SK-N-SH (cell line): Measurements from ENCODE around the gene GDF2. TPM values are rescaled to one million over a fixed set of nuclear protein-coding genes. Genes with fewer than 3 reads are reported as not detected.
A peak's percentile ranks its signal among the peaks of the same experiment; 100 is the strongest.

Experiments used
- CTCF ChIA-PET: fragments of 300-600, 350-600 bp; formaldehyde crosslinking; extraction: SDS; loops from one replicate; lab custom pipeline; 2021; lab: Yijun Ruan, JAX
- POLR2A ChIA-PET: fragments of 350-600 bp; sonication (Branson Sonifier 250); formaldehyde crosslinking; extraction: SDS; loops from one replicate; lab custom pipeline; 2020; ENCODE audit warnings: antibody characterized with exemption, inconsistent platforms; lab: Yijun Ruan, JAX
- DNase-seq: peaks from one replicate; pipeline ENCODE4 v3.0.0; 2012
- H2AFZ ChIP-seq: fragments of 200-600 bp; sonication (generic); 2 replicates; pipeline ENCODE4 v1.8.1; 2016; ENCODE audit warnings: antibody characterized with exemption, mild to moderate bottlenecking, low read depth
- H3F3A ChIP-seq: fragments of 200-600 bp; sonication (generic); replicated peaks from 2 replicates; pipeline ENCODE3; 2016; ENCODE audit warnings: antibody characterized with exemption, mild to moderate bottlenecking; ENCODE audit not compliant: insufficient read depth
- H3K27ac ChIP-seq, 2 experiments: fragments of 200-500 bp in 1 of 2; fragments of 200-600 bp in 1 of 2; sonication (Bioruptor generic) in 1 of 2; sonication (generic), shearing (Covaris generic) in 1 of 2; 2 replicates each; pipeline versions ENCODE4 v1.5.1 to v1.6.1; 2014 to 2016; ENCODE audit warnings: low read depth in 2 of 2, inconsistent platforms in 1 of 2, low read length in 1 of 2, mild to moderate bottlenecking in 1 of 2, mixed read lengths in 1 of 2
- H3K27me3 ChIP-seq: fragments of 200-600 bp; sonication (generic), shearing (Covaris generic); 2 replicates; pipeline ENCODE4 v1.6.1; 2016; ENCODE audit warnings: mixed run types; ENCODE audit not compliant: insufficient read depth
- H3K36me3 ChIP-seq, 2 experiments: fragments of 200-500 bp in 1 of 2; fragments of 200-600 bp in 1 of 2; sonication (Bioruptor generic) in 1 of 2; sonication (generic) in 1 of 2; replicated peaks in 1 of 2; 2 replicates each; pipeline versions ENCODE3 to v1.5.1; 2014 to 2016; ENCODE audit warnings: low read length in 1 of 2, mild to moderate bottlenecking in 1 of 2; ENCODE audit not compliant: insufficient read depth in 2 of 2, control insufficient read depth in 1 of 2
- H3K4me1 ChIP-seq, 2 experiments: fragments of 200-500 bp in 1 of 2; fragments of 200-600 bp in 1 of 2; sonication (Bioruptor generic) in 1 of 2; sonication (generic), shearing (Covaris generic) in 1 of 2; 2 replicates each; pipeline versions ENCODE4 v1.5.1 to v1.6.1; 2014 to 2016; ENCODE audit warnings: low read depth in 1 of 2, low read length in 1 of 2, mixed run types in 1 of 2; ENCODE audit not compliant: insufficient read depth in 2 of 2, control insufficient read depth in 1 of 2
- H3K4me2 ChIP-seq: fragments of 200-600 bp; sonication (generic), shearing (Covaris generic); 2 replicates; pipeline ENCODE4 v1.6.1; 2017; ENCODE audit warnings: mixed run types
- H3K4me3 ChIP-seq, 2 experiments: fragments of 200-500 bp in 1 of 2; fragments of 200-600 bp in 1 of 2; sonication (Bioruptor generic) in 1 of 2; sonication (generic), shearing (Covaris generic) in 1 of 2; 2 replicates each; pipeline versions ENCODE4 v1.5.1 to v1.8.1; 2014 to 2016; ENCODE audit warnings: low read depth in 2 of 2, inconsistent platforms in 1 of 2, low read length in 1 of 2, mild to moderate bottlenecking in 1 of 2, mixed read lengths in 1 of 2, moderate library complexity in 1 of 2
- H3K79me2 ChIP-seq: fragments of 200-600 bp; sonication (generic); 2 replicates; pipeline ENCODE4 v1.8.1; 2017; ENCODE audit warnings: mild to moderate bottlenecking; ENCODE audit not compliant: insufficient read depth
- H3K9ac ChIP-seq: fragments of 200-600 bp; sonication (generic); 2 replicates; pipeline ENCODE4 v1.6.1; 2017; ENCODE audit warnings: mixed run types
- H3K9me2 ChIP-seq: fragments of 200-600 bp; sonication (generic); 2 replicates; pipeline ENCODE4 v1.6.1; 2017; ENCODE audit warnings: mixed run types
- H3K9me3 ChIP-seq: fragments of 200-600 bp; sonication (generic); 2 replicates; pipeline ENCODE4 v1.6.1; 2017; ENCODE audit warnings: mixed run types, mild to moderate bottlenecking, moderate library complexity
- H4K20me1 ChIP-seq: fragments of 200-600 bp; sonication (generic); 2 replicates; pipeline ENCODE4 v1.6.1; 2017; ENCODE audit warnings: mild to moderate bottlenecking, mixed run types; ENCODE audit not compliant: insufficient read depth
- CHD2 ChIP-seq: fragments of 150-350 bp; IDR thresholded peaks from 2 replicates; pipeline ENCODE4 v1.6.1; 2018; ENCODE audit warnings: low read length; ENCODE audit not compliant: partially characterized antibody
- ELF1 ChIP-seq: IDR thresholded peaks from 2 replicates; pipeline ENCODE4 v1.4.0; 2012
- FOXJ3 ChIP-seq: sonication (generic); formaldehyde crosslinking; IDR thresholded peaks from 2 replicates; pipeline ENCODE4 v1.5.1; 2020; ENCODE audit warnings: mild to moderate bottlenecking, missing genetic modification reagents
- FOXM1 ChIP-seq: IDR thresholded peaks from 2 replicates; pipeline ENCODE4 v1.4.0; 2012; ENCODE audit warnings: low read depth, mild to moderate bottlenecking
- JUND ChIP-seq: IDR thresholded peaks from 2 replicates; pipeline ENCODE4 v1.4.0; 2012
- MEF2A ChIP-seq: IDR thresholded peaks from 2 replicates; pipeline ENCODE4 v1.4.0; 2012; ENCODE audit warnings: low read depth, borderline replicate concordance
- NFIC ChIP-seq: IDR thresholded peaks from 2 replicates; pipeline ENCODE4 v1.4.0; 2012; ENCODE audit warnings: borderline replicate concordance
- NRF1 ChIP-seq: IDR thresholded peaks from 2 replicates; pipeline ENCODE4 v1.6.1; 2012; ENCODE audit warnings: low read depth, mild to moderate bottlenecking, low read length
- RFX5 ChIP-seq: IDR thresholded peaks from 2 replicates; pipeline ENCODE4 v1.6.1; 2012; ENCODE audit warnings: mild to moderate bottlenecking, improper control_type of control experiment, low read length
- SMC3 ChIP-seq: IDR thresholded peaks from 2 replicates; pipeline ENCODE4 v1.6.1; 2012; ENCODE audit warnings: low read depth, low read length, improper control_type of control experiment
- WGBS: methylation state at CpG from one replicate; pipeline ENCODE4 v1.1.6; 2017; ENCODE audit warnings: low lambda C conversion rate; 5-methylcytosine and 5-hydroxymethylcytosine counted together
- polyA plus RNA-seq, 3 experiments: library from polyadenylated mRNA; depleted of rRNA; stranded (reverse); fragments of >200 nt; gene quantifications; 2 replicates each; pipeline ENCODE4 v1.2.3, GENCODE V29; 2012
- TF ChIP-seq, protein P1 (sequence below): fragments of 150-350 bp; IDR thresholded peaks from 2 replicates; pipeline ENCODE4 v1.6.1; 2016; ENCODE audit warnings: mild to moderate bottlenecking, low read depth, low read length
- TF ChIP-seq, protein P2 (sequence below): IDR thresholded peaks from 2 replicates; pipeline ENCODE4 v1.4.0; 2012; ENCODE audit warnings: low read depth, borderline replicate concordance

GDF2 gene
- polyA plus RNA-seq, 1 of the 3 experiments (the other 2 are of a cell fraction): not detected

DNA sequence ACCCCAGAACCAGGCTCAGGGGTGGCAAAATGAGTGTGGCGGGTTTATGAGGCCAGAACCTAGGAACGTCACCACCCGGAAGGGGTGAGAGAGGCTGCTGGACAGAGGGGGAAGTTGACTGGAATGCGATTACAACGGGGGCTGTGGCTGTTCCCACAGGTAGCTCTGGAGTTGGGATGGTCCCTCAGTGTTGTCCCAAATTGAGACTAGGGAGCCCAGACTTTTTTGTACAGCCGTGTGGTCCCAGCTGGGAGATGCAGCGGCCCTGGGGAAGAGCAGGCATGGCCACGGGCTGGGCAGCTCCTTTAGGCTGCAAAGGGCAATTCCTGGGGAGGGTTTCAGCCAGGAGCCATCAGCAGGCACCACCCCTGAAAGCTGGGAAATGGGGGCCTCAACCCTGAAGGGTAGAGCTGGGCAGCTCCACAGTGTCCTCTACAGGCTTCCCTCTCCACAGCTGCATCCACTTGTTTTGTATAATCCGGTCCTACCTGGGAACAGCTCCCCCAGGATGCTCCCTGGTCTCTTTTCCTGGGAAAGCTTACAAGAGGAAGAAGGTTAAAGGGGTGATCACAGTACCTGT, 33.2 kb upstream of the GDF2 start:
- H3K9me2 ChIP-seq: no peaks in the 10 kb centered on the region
- ChIA-PET CTCF (interaction anchor here (1.0 to 1.7 kb wide), 4 partner anchors 23 to 264 kb away, joined by 3 to 8 read pairs (median 6); no protein-coding TSS in a partner anchor), POLR2A (no interaction called here)
- peaks cover 0 to 45% of the 10 kb centered on the region in 2 experiments; a peak in 1 of 4 replicates for H3K4me1 ChIP-seq
- TF ChIP-seq SMC3 (no peak), NFIC (no peak), FOXM1 (no peak), ELF1 (no peak), CHD2 (no peak), RFX5 (no peak), NRF1 (no peak), MEF2A (no peak)
- TF ChIP-seq, protein P1, sequence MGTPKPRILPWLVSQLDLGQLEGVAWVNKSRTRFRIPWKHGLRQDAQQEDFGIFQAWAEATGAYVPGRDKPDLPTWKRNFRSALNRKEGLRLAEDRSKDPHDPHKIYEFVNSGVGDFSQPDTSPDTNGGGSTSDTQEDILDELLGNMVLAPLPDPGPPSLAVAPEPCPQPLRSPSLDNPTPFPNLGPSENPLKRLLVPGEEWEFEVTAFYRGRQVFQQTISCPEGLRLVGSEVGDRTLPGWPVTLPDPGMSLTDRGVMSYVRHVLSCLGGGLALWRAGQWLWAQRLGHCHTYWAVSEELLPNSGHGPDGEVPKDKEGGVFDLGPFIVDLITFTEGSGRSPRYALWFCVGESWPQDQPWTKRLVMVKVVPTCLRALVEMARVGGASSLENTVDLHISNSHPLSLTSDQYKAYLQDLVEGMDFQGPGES: no peak
- TF ChIP-seq, protein P2, sequence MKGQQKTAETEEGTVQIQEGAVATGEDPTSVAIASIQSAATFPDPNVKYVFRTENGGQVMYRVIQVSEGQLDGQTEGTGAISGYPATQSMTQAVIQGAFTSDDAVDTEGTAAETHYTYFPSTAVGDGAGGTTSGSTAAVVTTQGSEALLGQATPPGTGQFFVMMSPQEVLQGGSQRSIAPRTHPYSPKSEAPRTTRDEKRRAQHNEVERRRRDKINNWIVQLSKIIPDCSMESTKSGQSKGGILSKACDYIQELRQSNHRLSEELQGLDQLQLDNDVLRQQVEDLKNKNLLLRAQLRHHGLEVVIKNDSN: no peak
- H3K9ac ChIP-seq: no peak overlapping the region
- no peaks in the 10 kb centered on the region for H3K27me3 ChIP-seq
- WGBS: 67% methylated on average over 5 of the region's 9 CpGs
- no peak overlapping the region for H2AFZ ChIP-seq
- H3K79me2 ChIP-seq: no peaks in the 10 kb centered on the region
- no peaks in the 10 kb centered on the region for H3F3A ChIP-seq
- no peaks in the 10 kb centered on the region for H3K36me3 ChIP-seq
- no peaks in the 10 kb centered on the region for H3K9me3 ChIP-seq
- DNase-seq: no peak
- no peaks in the 10 kb centered on the region for H4K20me1 ChIP-seq
- no peak overlapping the region for H3K4me3 ChIP-seq
- H3K27ac ChIP-seq: peak overlapping the region in 1 of 2 experiments; percentile 53; a peak in 1 of 4 replicates
- no peak overlapping the region for H3K4me2 ChIP-seq

DNA sequence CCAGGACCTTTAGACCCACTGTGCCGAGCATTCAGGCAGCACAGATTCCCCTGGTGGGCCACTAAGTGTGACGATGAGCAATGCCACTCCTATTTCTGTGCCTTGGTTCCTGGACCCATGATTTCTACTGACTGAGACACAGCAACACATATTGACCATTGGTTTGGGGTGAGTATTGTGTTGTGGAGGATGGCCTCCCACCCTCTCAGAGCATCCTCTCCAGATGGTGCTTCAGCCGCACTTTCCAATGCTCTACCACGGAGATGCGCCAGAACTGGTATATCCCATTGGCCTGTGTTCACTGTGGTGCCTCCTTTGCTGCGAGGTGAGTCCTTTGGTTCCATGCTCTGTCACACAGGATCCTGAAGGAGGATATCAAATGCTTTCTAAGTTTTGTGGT, 32.3 kb upstream of the GDF2 start:
- H3K4me3 ChIP-seq: no peak overlapping the region
- H3F3A ChIP-seq: no peaks in the 10 kb centered on the region
- no peak overlapping the region for H3K4me2 ChIP-seq
- H2AFZ ChIP-seq: no peak overlapping the region
- 70% methylated on average over 6 of the region's 6 CpGs for WGBS
- H3K27ac ChIP-seq: no peak overlapping the region; a peak in 1 of 4 replicates
- no peak for DNase-seq
- no peaks in the 10 kb centered on the region for H3K9me3 ChIP-seq
- H3K27me3 ChIP-seq: no peaks in the 10 kb centered on the region; the same call in none of the 2 replicates
- H4K20me1 ChIP-seq: no peaks in the 10 kb centered on the region
- no peak overlapping the region for H3K9ac ChIP-seq
- ChIA-PET CTCF (interaction anchor here (1.0 to 1.7 kb wide), 4 partner anchors 22 to 265 kb away, joined by 3 to 8 read pairs (median 5); no protein-coding TSS in a partner anchor), POLR2A (no interaction called here)
- TF ChIP-seq JUND (no peak), FOXJ3 (CRISPR knock-in tag) (no peak), MEF2A (no peak)
- H3K36me3 ChIP-seq: no peaks in the 10 kb centered on the region
- H3K9me2 ChIP-seq: no peaks in the 10 kb centered on the region
- no peaks in the 10 kb centered on the region for H3K79me2 ChIP-seq
- H3K4me1 ChIP-seq: peaks cover 0 to 45% of the 10 kb centered on the region in 2 experiments; a peak in 1 of 4 replicates
